HG03103 (cell line): ENCODE measurements around the gene DVL3.
"Not testable (repeated sequence)": the region's sequence is repeated elsewhere in the genome, so short reads cannot be mapped to it uniquely, and the experiment has no call there.

Experiments used
- ATAC-seq: cut with Tn5 transposase; IDR thresholded peaks from one replicate; pipeline ENCODE4 v1.9.1; 2021; ENCODE audit warnings: low read depth; ENCODE audit not compliant: unreplicated experiment

Gene DVL3

GRCh38 chr3:184154885-184155643, at the start of gene DVL3:
Gene DVL3 (plus strand): TSS chr3:184155377. CDS start chr3:184155636, 259 bp downstream.
- peak; percentile 62 for ATAC-seq

GRCh38 chr3:184110316-184110725, 44.9 kb upstream of the DVL3 start:
- no peak for ATAC-seq

- no peak for ATAC-seq
Observed at GRCh38 chr3:184116017-184116416, 39.2 kb upstream of the DVL3 start.

GRCh38 chr3:184117636-184118035, 37.5 kb upstream of the DVL3 start:
- ATAC-seq, result no peak

GRCh38 chr3:184121031-184121430, 34.1 kb upstream of the DVL3 start:
- not testable (repeated sequence) for ATAC-seq

GRCh38 chr3:184126006-184126405, 29.2 kb upstream of the DVL3 start:
- ATAC-seq, result no peak

GRCh38 chr3:184129012-184129411, 26.2 kb upstream of the DVL3 start:
- ATAC-seq, result no peak

- ATAC-seq, result no peak
Observed at GRCh38 chr3:184132945-184133344, 22.2 kb upstream of the DVL3 start.

GRCh38 chr3:184133840-184134745, 21.1 kb upstream of the DVL3 start:
- no peak for ATAC-seq

- no peak for ATAC-seq
Observed at GRCh38 chr3:184134746-184135148, 20.4 kb upstream of the DVL3 start.

- peak; percentile 81 for ATAC-seq
Observed at GRCh38 chr3:184135149-184135910, 19.8 kb upstream of the DVL3 start, which contains the start of gene EIF2B5. Gene EIF2B5 (plus strand): TSS chr3:184135358. CDS start chr3:184135386, 28 bp downstream.

GRCh38 chr3:184135911-184136260, 19.3 kb upstream of the DVL3 start:
- ATAC-seq, result no peak

- ATAC-seq, result no peak
Observed at GRCh38 chr3:184140436-184140835, 14.7 kb upstream of the DVL3 start.

- no peak for ATAC-seq
Observed at GRCh38 chr3:184142199-184142598, 13.0 kb upstream of the DVL3 start.

- no peak for ATAC-seq
Observed at GRCh38 chr3:184143327-184143726, 11.8 kb upstream of the DVL3 start.

- ATAC-seq, result no peak
Observed at GRCh38 chr3:184144505-184144904, 10.7 kb upstream of the DVL3 start.

GRCh38 chr3:184145111-184145524, 10.1 kb upstream of the DVL3 start:
- no peak for ATAC-seq

- no peak for ATAC-seq
Observed at GRCh38 chr3:184145751-184146270, 9.4 kb upstream of the DVL3 start.

GRCh38 chr3:184148076-184148475, 7.1 kb upstream of the DVL3 start:
- no peak for ATAC-seq

GRCh38 chr3:184149123-184149522, 6.1 kb upstream of the DVL3 start:
- no peak for ATAC-seq

GRCh38 chr3:184149770-184150169, 5.4 kb upstream of the DVL3 start:
- ATAC-seq, result not testable (repeated sequence)
